HEK293T (cell line): ENCODE results near the gene KIF26B.

Experiments
- CTCF ChIA-PET: fragments of 350-600 bp; formaldehyde crosslinking; extraction: SDS; loops from one replicate; lab custom pipeline; 2021; ENCODE audit warnings: antibody characterized with exemption, inconsistent platforms; lab: Yijun Ruan, JAX
- POLR2A ChIA-PET: fragments of 350-600 bp; formaldehyde crosslinking; extraction: SDS; loops from one replicate; lab custom pipeline; 2020; ENCODE audit warnings: antibody characterized with exemption, inconsistent platforms; lab: Yijun Ruan, JAX
- DNase-seq: peaks from one replicate; pipeline ENCODE4 v3.0.0; 2012; ENCODE audit warnings: mixed read lengths; ENCODE audit errors: extremely low spot score
- ARNT ChIP-seq: fragments of 450-650 bp; IDR thresholded peaks from 2 replicates; pipeline ENCODE4 v1.6.1; 2017; ENCODE audit warnings: mild to moderate bottlenecking
- BHLHE40 ChIP-seq: fragments of 450-650 bp; IDR thresholded peaks from 2 replicates; pipeline ENCODE4 v1.6.1; 2016; ENCODE audit warnings: mild to moderate bottlenecking, moderate library complexity, borderline replicate concordance
- CTBP1 ChIP-seq: fragments of 450-650 bp; IDR thresholded peaks from 2 replicates; pipeline ENCODE4 v1.6.1; 2016; ENCODE audit warnings: borderline replicate concordance
- ELF4 ChIP-seq: fragments of 450-650 bp; IDR thresholded peaks from 2 replicates; pipeline ENCODE4 v1.6.1; 2017; ENCODE audit warnings: antibody characterized with exemption
- FOXA1 ChIP-seq: fragments of 450-650 bp; IDR thresholded peaks from 2 replicates; pipeline ENCODE4 v1.6.1; 2016; ENCODE audit warnings: mild to moderate bottlenecking
- FOXK2 ChIP-seq: fragments of 450-650 bp; IDR thresholded peaks from 2 replicates; pipeline ENCODE4 v1.6.1; 2016; ENCODE audit warnings: mild to moderate bottlenecking
- FOXM1 ChIP-seq: fragments of 450-650 bp; IDR thresholded peaks from 2 replicates; pipeline ENCODE4 v1.6.1; 2017; ENCODE audit warnings: mild to moderate bottlenecking, borderline replicate concordance
- HDGF ChIP-seq: fragments of 450-650 bp; IDR thresholded peaks from 2 replicates; pipeline ENCODE4 v1.6.1; 2017; ENCODE audit warnings: antibody characterized with exemption, borderline replicate concordance
- L3MBTL2 ChIP-seq: fragments of 450-650 bp; conservative IDR thresholded peaks from 2 replicates; pipeline ENCODE4 v1.6.1; 2016; ENCODE audit warnings: mild to moderate bottlenecking
- LEF1 ChIP-seq: fragments of 450-650 bp; IDR thresholded peaks from 2 replicates; pipeline ENCODE4 v1.6.1; 2017; ENCODE audit warnings: mild to moderate bottlenecking, borderline replicate concordance
- NFRKB ChIP-seq: fragments of 450-650 bp; IDR thresholded peaks from 2 replicates; pipeline ENCODE4 v1.6.1; 2016; ENCODE audit warnings: mild to moderate bottlenecking, moderate library complexity
- SP1 ChIP-seq: fragments of 450-650 bp; IDR thresholded peaks from 2 replicates; pipeline ENCODE4 v1.6.1; 2017
- SUZ12 ChIP-seq: fragments of 450-650 bp; IDR thresholded peaks from 2 replicates; pipeline ENCODE4 v1.6.1; 2016; ENCODE audit warnings: mild to moderate bottlenecking
- TARDBP ChIP-seq: fragments of 450-650 bp; IDR thresholded peaks from 2 replicates; pipeline ENCODE4 v1.6.1; 2016
- ZNF384 ChIP-seq: fragments of 450-650 bp; IDR thresholded peaks from 2 replicates; pipeline ENCODE4 v1.6.1; 2016
- TF ChIP-seq, protein P1 (sequence below): fragments of 450-650 bp; IDR thresholded peaks from 2 replicates; pipeline ENCODE4 v1.6.1; 2016

The KIF26B gene

DNA sequence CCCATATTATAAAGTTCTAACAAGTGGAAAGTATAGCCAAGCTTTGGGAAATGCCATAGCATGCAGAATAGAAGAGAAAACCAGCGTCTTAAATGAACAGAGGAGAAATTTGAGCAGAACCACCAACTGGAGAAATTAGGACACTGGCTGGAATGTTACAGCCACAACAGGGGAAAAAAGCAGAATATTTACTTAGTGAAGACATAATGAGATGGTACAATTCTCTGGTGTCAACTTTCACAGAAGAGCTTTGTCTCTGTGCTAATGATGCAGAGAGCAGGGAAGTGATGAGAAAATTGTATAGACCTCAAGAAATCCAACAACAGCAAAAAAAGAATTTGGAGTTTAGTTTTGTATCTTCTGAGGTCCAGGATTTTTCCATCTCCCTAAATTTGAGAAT, 249.7 kb downstream of the KIF26B start:
- ChIA-PET CTCF (no interaction called here), POLR2A (no interaction called here)
- TF ChIP-seq, protein P1, sequence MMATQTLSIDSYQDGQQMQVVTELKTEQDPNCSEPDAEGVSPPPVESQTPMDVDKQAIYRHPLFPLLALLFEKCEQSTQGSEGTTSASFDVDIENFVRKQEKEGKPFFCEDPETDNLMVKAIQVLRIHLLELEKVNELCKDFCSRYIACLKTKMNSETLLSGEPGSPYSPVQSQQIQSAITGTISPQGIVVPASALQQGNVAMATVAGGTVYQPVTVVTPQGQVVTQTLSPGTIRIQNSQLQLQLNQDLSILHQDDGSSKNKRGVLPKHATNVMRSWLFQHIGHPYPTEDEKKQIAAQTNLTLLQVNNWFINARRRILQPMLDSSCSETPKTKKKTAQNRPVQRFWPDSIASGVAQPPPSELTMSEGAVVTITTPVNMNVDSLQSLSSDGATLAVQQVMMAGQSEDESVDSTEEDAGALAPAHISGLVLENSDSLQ: no peak
- TF ChIP-seq HDGF (no peak), ARNT (no peak), ZNF384 (no peak), FOXA1 (no peak), SUZ12 (no peak), ELF4 (no peak), FOXM1 (no peak), CTBP1 (no peak)
- DNase-seq: no peak

GRCh38 chr1:245404952-245405351, 250.2 kb downstream of the KIF26B start:
- CTCF ChIA-PET: no interaction called here
- DNase-seq: no peak
- POLR2A ChIA-PET: no interaction called here
- no peak for TF ChIP-seq NFRKB
- no peak for TF ChIP-seq ELF4
- no peak for TF ChIP-seq SUZ12
- TF ChIP-seq CTBP1: no peak
- TF ChIP-seq L3MBTL2: no peak
- TF ChIP-seq LEF1: no peak
- no peak for TF ChIP-seq ARNT
- TF ChIP-seq, protein P1: no peak
- no peak for TF ChIP-seq ZNF384
- TF ChIP-seq FOXK2: no peak
- TF ChIP-seq BHLHE40: no peak
- no peak for TF ChIP-seq TARDBP
- no peak for TF ChIP-seq FOXM1
- TF ChIP-seq FOXA1: no peak
- no peak for TF ChIP-seq HDGF
- no peak for TF ChIP-seq SP1

DNA sequence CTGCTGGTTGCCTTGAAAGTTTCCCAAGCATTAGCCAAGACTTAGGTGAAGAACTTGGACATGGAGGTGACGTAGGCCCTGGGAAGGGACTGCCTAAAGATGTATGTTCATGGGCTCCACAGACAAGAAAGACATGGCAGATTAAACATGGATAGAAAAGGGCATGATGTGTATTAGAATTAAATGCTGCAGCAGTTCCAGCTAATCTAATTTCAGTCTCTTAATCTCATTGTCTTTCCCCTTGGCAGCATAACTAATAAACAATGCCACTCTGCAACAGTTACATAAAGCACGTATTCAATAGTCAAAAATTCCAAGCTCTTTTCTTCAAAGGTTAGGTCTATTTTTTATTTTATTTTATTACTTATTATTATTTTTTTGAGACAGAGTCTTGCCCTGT, 251.6 kb downstream of the KIF26B start:
- ChIA-PET POLR2A (no interaction called here), CTCF (no interaction called here)
- no peak for DNase-seq
- TF ChIP-seq CTBP1: no peak
- TF ChIP-seq FOXA1: no peak
- TF ChIP-seq FOXK2: no peak
- TF ChIP-seq ARNT: no peak
- no peak for TF ChIP-seq NFRKB
- no peak for TF ChIP-seq TARDBP

- no peak for DNase-seq
- TF ChIP-seq LEF1: no peak
- no peak for TF ChIP-seq NFRKB
- ChIA-PET POLR2A (no interaction called here), CTCF (no interaction called here)
These were observed 253.2 kb downstream of the KIF26B start for GRCh38 chr1:245407983-245408382.

DNA sequence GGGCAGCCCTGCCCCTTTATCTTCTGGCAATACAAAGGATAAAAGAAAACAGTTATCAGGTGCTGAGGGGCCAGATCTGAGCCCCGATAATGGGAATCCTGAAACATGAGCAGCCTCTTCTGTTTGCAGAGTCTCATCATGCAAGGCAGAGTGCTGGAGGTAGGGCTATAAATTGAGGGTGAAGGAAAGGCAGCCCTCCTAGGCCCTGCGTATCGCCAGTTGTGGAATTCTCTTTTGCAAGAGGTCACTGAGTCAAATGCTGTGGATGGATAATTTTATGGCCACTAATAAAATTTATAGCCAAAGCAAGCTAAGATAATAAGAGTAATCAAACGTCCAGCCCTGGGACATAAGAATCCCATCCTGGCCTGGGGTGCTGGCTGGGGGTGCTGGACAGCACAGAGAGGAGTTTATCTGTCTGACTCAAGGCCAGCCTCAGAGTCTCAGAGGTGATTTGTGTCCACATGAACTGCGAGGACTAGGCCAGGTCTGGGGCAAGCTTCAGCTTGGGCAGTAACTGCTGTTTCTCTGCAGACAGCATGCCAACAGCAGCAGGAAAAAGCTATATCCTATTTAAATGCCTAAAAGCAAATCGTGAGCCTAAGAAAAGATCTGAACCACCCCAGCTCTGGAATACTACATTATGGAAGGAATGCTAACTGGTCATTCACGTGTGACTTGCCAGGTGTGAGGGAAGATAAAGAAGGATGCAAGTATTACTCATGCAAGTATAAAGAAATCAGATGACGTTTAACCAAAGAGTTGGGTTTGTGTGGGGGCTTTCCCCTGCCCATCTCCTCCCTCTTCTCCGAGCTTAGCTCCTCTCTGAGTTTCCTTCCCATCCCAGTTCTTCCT, 254.8 kb downstream of the KIF26B start:
- ChIA-PET CTCF (no interaction called here), POLR2A (no interaction called here)
- no peak for DNase-seq
- TF ChIP-seq SUZ12 (no peak), FOXM1 (no peak), SP1 (no peak), TARDBP (no peak), FOXA1 (no peak), NFRKB (no peak), ARNT (no peak), ZNF384 (no peak), ELF4 (no peak), CTBP1 (no peak)
- TF ChIP-seq, protein P1: no peak

DNA sequence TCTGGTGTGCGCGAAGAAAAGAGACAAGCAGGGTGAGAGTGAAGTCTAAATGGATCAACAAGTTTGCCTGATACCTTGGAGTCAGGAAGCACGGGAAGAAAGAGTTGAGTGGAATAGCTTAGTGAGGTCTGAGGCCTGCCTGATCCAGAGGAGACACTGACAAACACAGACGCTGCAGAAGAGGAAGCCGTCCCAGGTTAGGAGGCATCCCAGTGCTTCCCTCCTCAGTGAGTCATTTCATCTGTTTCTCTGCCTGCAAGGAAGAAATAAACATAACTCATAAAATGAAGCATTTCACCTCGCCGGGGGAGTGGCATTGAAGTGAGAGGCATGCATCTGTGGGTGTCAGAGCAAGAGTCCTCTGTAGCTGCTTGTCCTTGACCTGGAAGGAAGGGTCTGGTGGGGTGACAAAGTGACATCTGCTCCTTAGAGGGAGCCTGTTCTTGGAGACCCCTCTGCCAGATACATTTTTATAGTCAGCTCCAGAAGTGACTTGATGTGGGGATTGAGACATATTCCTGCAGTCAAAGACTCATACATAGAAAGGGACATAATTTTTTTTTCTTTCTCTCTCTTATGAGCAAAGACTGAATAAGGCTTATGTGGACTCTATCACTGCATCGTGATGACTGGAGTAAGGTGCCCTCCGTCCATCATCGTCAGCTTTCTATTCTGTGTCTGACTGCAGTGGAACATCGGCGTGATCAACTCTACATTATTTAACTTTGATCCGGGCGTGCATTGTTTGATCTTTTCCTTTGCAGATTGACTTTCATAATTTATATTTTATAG, 256.7 kb downstream of the KIF26B start:
- TF ChIP-seq FOXA1 (no peak), BHLHE40 (no peak), LEF1 (no peak), SP1 (no peak), FOXK2 (no peak), HDGF (no peak), SUZ12 (no peak), CTBP1 (no peak), NFRKB (no peak), TARDBP (no peak), ZNF384 (no peak), FOXM1 (no peak), L3MBTL2 (no peak), ARNT (no peak), ELF4 (no peak)
- TF ChIP-seq, protein P1: no peak
- ChIA-PET POLR2A (no interaction called here), CTCF (no interaction called here)
- DNase-seq: no peak
